Stomach smooth muscle (tissue), 2 donors: ENCODE results near the gene ABHD6.

ENCODE experiments used
- H3K27ac ChIP-seq: one replicate; pipeline ENCODE4 v1.7.0; 2013; ENCODE audit warnings: mild to moderate bottlenecking, low read length, inconsistent platforms
- H3K27me3 ChIP-seq, 2 donors: one replicate each; pipeline ENCODE4 v1.7.0; 2013; ENCODE audit warnings: low read length in 2 of 2; ENCODE audit not compliant: insufficient read depth in 2 of 2, control insufficient read depth in 1 of 2
- H3K36me3 ChIP-seq, 2 donors: one replicate each; pipeline ENCODE4 v1.7.0; 2013; ENCODE audit warnings: low read length in 2 of 2; ENCODE audit not compliant: control insufficient read depth in 2 of 2, insufficient read depth in 2 of 2
- H3K4me1 ChIP-seq: one replicate; pipeline ENCODE4 v1.7.0; 2013; ENCODE audit warnings: low read length; ENCODE audit not compliant: control insufficient read depth, insufficient read depth
- H3K4me3 ChIP-seq, 2 donors: one replicate each; pipeline ENCODE4 v1.7.0; 2013; ENCODE audit warnings: low read length in 2 of 2
- H3K9ac ChIP-seq, 2 donors: one replicate each; pipeline ENCODE4 v1.7.0; 2013; ENCODE audit warnings: low read length in 2 of 2, mild to moderate bottlenecking in 1 of 2
- H3K9me3 ChIP-seq, 2 donors: one replicate each; pipeline ENCODE4 v1.7.0; 2013; ENCODE audit warnings: low read length in 2 of 2; ENCODE audit not compliant: control insufficient read depth in 2 of 2
- donor health status: healthy.
- donor health status: Pancreatic carcinoma.

Gene ABHD6

GRCh38 chr3:58324391-58325390, 87.1 kb downstream of the ABHD6 start:
- H3K9me3 ChIP-seq: no peaks in the 10 kb centered on the region
- peaks cover 11% of the 10 kb centered on the region for H3K4me1 ChIP-seq
- H3K27ac ChIP-seq: peak overlapping the region; percentile 37
- no peak overlapping the region for H3K4me3 ChIP-seq
- no peak overlapping the region for H3K9ac ChIP-seq
- H3K27me3 ChIP-seq: no peaks in the 10 kb centered on the region
- peaks cover 0 to 2% of the 10 kb centered on the region in 2 donors for H3K36me3 ChIP-seq

GRCh38 chr3:58325525-58325992, 88.0 kb downstream of the ABHD6 start:
- Histone ChIP-seq H3K9me3 (no peaks in the 10 kb centered on the region), H3K9ac (peak overlapping the region in 1 of 2 donors; percentile 14), H3K27me3 (no peaks in the 10 kb centered on the region), H3K4me3 (no peak overlapping the region), H3K27ac (peak overlapping the region; percentile 37), H3K36me3 (peaks cover 0 to 2% of the 10 kb centered on the region in 2 donors), H3K4me1 (peaks cover 11% of the 10 kb centered on the region)

GRCh38 chr3:58326267-58326900, 88.8 kb downstream of the ABHD6 start:
- no peak overlapping the region for H3K9ac ChIP-seq
- H3K27me3 ChIP-seq: no peaks in the 10 kb centered on the region
- peaks cover 0 to 2% of the 10 kb centered on the region in 2 donors for H3K36me3 ChIP-seq
- no peaks in the 10 kb centered on the region for H3K9me3 ChIP-seq
- H3K27ac ChIP-seq: no peak overlapping the region
- peaks cover 9% of the 10 kb centered on the region for H3K4me1 ChIP-seq
- H3K4me3 ChIP-seq: no peak overlapping the region

GRCh38 chr3:58329150-58329921, 91.7 kb downstream of the ABHD6 start:
- Histone ChIP-seq H3K4me1 (peaks cover 18% of the 10 kb centered on the region), H3K27ac (no peak overlapping the region), H3K36me3 (no peaks in the 10 kb centered on the region), H3K9me3 (no peaks in the 10 kb centered on the region), H3K9ac (no peak overlapping the region), H3K4me3 (no peak overlapping the region), H3K27me3 (no peaks in the 10 kb centered on the region)

- no peak overlapping the region for H3K27ac ChIP-seq
- H3K4me3 ChIP-seq: no peak overlapping the region
- no peaks in the 10 kb centered on the region for H3K27me3 ChIP-seq
- H3K4me1 ChIP-seq: peaks cover 18% of the 10 kb centered on the region
- no peak overlapping the region for H3K9ac ChIP-seq
- no peaks in the 10 kb centered on the region for H3K36me3 ChIP-seq
- no peaks in the 10 kb centered on the region for H3K9me3 ChIP-seq
These were observed 92.4 kb downstream of the ABHD6 start for GRCh38 chr3:58329922-58330413.

GRCh38 chr3:58331593-58332152, 94.1 kb downstream of the ABHD6 start:
- H3K27me3 ChIP-seq: no peaks in the 10 kb centered on the region
- H3K9me3 ChIP-seq: no peaks in the 10 kb centered on the region
- H3K4me1 ChIP-seq: peaks cover 16% of the 10 kb centered on the region
- H3K27ac ChIP-seq: no peak overlapping the region
- no peaks in the 10 kb centered on the region for H3K36me3 ChIP-seq
- H3K4me3 ChIP-seq: no peak overlapping the region
- H3K9ac ChIP-seq: peak overlapping the region in 1 of 2 donors; percentile 70

- H3K27ac ChIP-seq: peak within 1 kb of the TSS; percentile 31
- H3K4me3 ChIP-seq: peak within 1 kb of the TSS; percentile 85 to 88
- H3K9me3 ChIP-seq: no peaks in the 10 kb centered on the region
- H3K9ac ChIP-seq: peak within 1 kb of the TSS; percentile 73 to 85
- no peaks in the 10 kb centered on the region for H3K27me3 ChIP-seq
- H3K36me3 ChIP-seq: peaks cover 0 to 2% of the 10 kb centered on the region in 2 donors
- H3K4me1 ChIP-seq: peaks cover 16% of the 10 kb centered on the region
These were observed 95.1 kb downstream of the ABHD6 start, which contains the start of gene PXK for GRCh38 chr3:58332575-58333188. Gene PXK, plus strand, starts transcription at chr3:58332892. Its CDS starts 97 bp downstream, at chr3:58332989.

- Histone ChIP-seq H3K9ac (peak overlapping the region; percentile 68 to 73), H3K9me3 (no peaks in the 10 kb centered on the region), H3K4me3 (peak overlapping the region; percentile 85 to 88), H3K4me1 (peaks cover 16% of the 10 kb centered on the region), H3K36me3 (peaks cover 0 to 2% of the 10 kb centered on the region in 2 donors), H3K27ac (peak overlapping the region; percentile 31), H3K27me3 (no peaks in the 10 kb centered on the region)
These were observed 95.8 kb downstream of the ABHD6 start for GRCh38 chr3:58333206-58334012.

GRCh38 chr3:58334013-58334321, 96.4 kb downstream of the ABHD6 start:
- peak overlapping the region; percentile 85 to 88 for H3K4me3 ChIP-seq
- H3K27ac ChIP-seq: peak overlapping the region; percentile 31
- H3K27me3 ChIP-seq: no peaks in the 10 kb centered on the region
- H3K9ac ChIP-seq: peak overlapping the region; percentile 68 to 73
- peaks cover 16% of the 10 kb centered on the region for H3K4me1 ChIP-seq
- peaks cover 0 to 2% of the 10 kb centered on the region in 2 donors for H3K36me3 ChIP-seq
- no peaks in the 10 kb centered on the region for H3K9me3 ChIP-seq
